HG02884 (cell line): ENCODE results near the gene NCF1.
"Not testable (repeated sequence)": the region's sequence is repeated elsewhere in the genome, so short reads cannot be mapped to it uniquely, and the experiment has no call there.

Experiments used
- ATAC-seq: cut with Tn5 transposase; IDR thresholded peaks from one replicate; pipeline ENCODE4 v1.9.1; 2021; ENCODE audit warnings: mild to moderate bottlenecking, moderate library complexity; ENCODE audit not compliant: unreplicated experiment

The NCF1 gene

GRCh38 chr7:74783595-74783994, 9.8 kb downstream of the NCF1 start:
- not testable (repeated sequence) for ATAC-seq

DNA sequence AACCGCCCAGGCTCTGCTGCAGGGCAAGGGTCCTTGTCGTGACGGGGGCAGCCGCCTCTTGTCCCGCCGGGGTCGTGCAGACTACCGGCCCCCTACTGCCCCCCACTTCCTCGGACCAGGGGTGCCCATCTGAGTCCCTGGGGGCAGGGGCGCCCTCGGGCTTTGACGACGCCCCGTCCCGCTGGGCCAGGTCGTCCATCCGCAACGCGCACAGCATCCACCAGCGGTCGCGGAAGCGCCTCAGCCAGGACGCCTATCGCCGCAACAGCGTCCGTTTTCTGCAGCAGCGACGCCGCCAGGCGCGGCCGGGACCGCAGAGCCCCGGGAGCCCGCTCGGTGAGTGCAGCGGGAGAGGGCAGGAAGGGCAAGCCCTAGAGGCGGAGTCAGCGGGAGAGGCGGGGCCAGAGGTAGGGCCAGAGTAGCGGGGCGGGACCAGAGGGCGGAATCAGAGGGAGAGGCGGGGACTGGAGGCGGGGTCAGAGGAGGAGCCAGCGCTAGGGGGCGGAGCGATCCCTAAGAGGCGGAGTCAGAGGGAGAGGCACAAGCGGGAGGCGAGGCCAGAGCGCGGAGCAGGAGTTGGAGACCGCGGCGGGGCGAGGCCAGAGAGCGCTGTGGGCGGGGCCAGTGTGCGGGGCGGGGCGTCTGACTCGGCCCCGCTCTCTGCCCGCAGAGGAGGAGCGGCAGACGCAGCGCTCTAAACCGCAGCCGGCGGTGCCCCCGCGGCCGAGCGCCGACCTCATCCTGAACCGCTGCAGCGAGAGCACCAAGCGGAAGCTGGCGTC, 14.7 kb downstream of the NCF1 start:
- ATAC-seq = peak; percentile 85

GRCh38 chr7:74789200-74789736, 15.5 kb downstream of the NCF1 start:
- ATAC-seq = not testable (repeated sequence)

DNA sequence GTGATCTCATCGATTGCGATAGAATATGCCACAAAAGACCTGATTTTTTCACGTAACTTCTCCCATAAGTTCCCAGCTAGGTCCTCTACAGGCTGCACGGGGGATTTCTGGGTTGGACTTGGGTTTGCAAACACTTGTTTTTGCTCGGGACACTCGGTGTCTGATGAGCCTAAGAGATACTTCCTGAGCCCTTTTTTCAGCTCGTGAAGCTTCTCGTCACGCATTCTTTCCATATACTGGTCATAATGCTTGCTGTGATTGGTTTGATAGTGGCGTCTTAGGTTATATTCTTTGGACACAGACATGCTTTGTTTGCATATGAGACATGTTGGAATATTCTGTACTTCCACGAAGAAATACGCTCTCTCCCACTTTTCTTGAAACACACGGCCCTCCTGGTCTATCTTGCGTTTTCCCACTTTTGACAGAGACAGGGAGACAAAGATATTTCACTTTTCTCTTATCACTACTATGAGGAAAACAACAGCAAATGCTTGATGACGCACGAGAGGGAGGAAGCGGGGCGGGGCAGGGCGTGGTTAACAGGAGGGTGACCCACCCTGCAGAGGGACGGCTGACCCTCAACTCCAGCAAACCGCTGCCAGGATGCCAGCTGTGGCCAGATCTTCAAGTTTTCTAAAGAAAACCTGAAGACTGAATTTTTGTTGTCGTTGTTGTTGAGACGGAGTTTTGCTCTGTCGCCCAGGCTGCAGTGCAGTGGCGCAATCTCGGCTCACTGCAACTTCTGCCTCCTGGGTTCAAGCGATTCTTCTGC, 24.2 kb downstream of the NCF1 start:
- not testable (repeated sequence) for ATAC-seq

- not testable (repeated sequence) for ATAC-seq
Observed at GRCh38 chr7:74798644-74799043, 24.8 kb downstream of the NCF1 start.

GRCh38 chr7:74815882-74816281, 42.1 kb downstream of the NCF1 start:
- not testable (repeated sequence) for ATAC-seq

DNA sequence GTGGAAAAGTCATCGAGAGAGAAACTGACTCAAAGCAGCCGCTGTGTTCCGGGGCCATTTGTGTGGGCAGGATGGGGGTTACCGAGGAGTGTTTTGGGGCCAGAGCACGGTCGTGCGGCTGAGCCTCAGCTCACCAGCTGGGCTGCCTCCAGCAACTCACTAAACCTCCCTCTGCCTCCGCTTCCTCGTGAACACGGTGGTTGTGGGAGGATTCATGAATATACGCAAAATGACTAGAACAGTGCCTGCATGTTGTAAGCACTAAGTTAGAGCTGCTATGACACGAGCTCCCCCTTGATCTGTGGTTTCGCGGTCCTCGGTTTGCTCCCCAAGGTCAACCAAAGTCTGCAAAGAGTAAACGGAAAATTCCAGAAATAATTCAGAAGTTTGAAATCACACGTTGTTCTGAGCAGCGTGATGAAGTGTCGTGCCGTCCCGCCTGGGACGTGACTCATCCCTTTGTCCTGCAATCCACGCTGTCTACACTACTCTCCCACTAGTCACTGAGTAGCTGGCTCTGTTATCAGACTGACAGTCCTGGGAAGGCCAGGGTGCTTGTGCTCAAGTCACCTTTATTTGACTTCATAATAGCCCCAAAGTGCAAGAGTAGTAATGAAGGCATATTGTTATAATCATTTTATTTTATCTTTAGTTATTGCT, 46.5 kb downstream of the NCF1 start:
- ATAC-seq = peak; percentile 83

DNA sequence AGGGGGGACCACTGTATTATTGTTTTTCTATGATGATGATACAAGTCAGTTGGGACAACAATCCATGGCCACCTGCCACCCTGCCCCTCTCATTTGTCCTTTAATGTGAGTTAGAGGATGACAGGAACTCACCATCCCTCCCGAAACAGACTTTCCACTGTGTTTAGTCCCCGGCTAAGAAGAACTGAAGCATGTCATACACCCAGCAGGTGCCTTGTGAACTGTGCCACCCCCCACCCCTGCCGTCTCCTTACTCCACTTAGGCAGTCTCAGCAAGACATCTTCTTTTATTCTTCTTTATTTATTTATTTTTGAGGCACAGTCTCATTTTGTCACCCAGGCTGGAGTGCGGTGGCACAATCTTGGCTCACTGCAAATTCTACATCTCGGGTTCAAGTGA, 47.4 kb downstream of the NCF1 start:
- not testable (repeated sequence) for ATAC-seq

DNA sequence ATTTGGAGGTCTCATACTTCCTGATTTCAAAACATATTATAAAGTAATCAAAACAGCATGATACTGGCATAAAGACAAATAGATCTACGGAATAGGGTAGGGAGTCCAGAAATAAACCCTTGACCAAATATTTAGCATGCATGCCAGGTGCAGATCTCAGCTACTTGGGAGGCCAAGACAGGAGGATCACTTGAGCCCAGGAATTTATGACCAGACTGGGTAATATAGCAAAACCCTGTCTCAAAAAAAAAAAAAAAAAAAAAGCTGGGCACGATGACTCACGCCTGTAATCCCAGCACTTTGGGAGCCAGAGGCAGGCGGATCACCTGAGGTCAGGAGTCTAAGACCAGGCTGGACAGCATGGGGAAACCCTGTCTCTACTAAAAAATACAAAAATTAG, 56.1 kb downstream of the NCF1 start:
- not testable (repeated sequence) for ATAC-seq

DNA sequence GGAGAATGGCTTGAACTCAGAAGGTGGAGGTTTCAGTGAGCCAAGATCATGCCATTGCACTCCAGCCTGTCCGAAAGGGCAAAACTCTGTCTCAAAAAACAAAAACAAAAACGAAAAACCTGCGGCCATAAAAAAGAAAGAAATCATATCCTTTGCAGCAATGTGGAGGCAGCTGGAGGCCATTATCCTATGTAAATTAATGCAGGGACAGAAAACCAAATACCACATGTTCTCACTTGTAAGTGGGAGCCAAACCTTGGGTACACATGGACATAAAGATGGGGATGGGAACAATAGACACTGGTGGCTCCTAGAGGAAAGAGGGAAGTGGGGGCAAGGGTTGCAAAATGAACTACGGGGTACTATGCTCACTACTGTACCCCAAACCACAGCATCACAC, 56.6 kb downstream of the NCF1 start:
- not testable (repeated sequence) for ATAC-seq
